Keratinocyte (primary cell): ENCODE results near the gene FSTL3. TPM values are rescaled to one million over a fixed set of nuclear protein-coding genes. Genes with fewer than 3 reads are reported as not detected.

Experiments used
- DNase-seq: peaks from one replicate; pipeline ENCODE4 v3.0.0-alpha.2; 2011; ENCODE audit warnings: low read depth, missing footprints, low spot score
- FAIRE-seq: peaks from 2 replicates; lab custom pipeline; 2011; peaks lifted over from hg19 to GRCh38; lab: Jason Lieb, UNC
- H2AFZ ChIP-seq: 2 replicates; pipeline ENCODE4 v1.6.0; 2012; ENCODE audit warnings: low read length, control low read depth, inconsistent platforms; ENCODE audit not compliant: control insufficient read depth
- H3K27ac ChIP-seq: 2 replicates; pipeline ENCODE4 v1.5.1; 2011; ENCODE audit warnings: low read length; ENCODE audit not compliant: control insufficient read depth, insufficient read depth
- H3K27me3 ChIP-seq: 3 replicates; pipeline ENCODE4 v1.6.0; 2011; ENCODE audit warnings: low read length; ENCODE audit not compliant: control insufficient read depth, insufficient read depth; ENCODE audit errors: extremely low read depth
- H3K36me3 ChIP-seq, 2 experiments: 2 replicates in 1 of 2; 3 replicates in 1 of 2; pipeline ENCODE4 v1.5.1; 2011; ENCODE audit warnings: low read length in 2 of 2, mild to moderate bottlenecking in 1 of 2; ENCODE audit not compliant: control insufficient read depth in 2 of 2, insufficient read depth in 2 of 2; ENCODE audit errors: extremely low read depth in 1 of 2
- H3K4me1 ChIP-seq: 3 replicates; pipeline ENCODE4 v1.5.1; 2011; ENCODE audit warnings: low read length; ENCODE audit not compliant: control insufficient read depth, insufficient read depth; ENCODE audit errors: extremely low read depth
- H3K4me2 ChIP-seq: 3 replicates; pipeline ENCODE4 v1.6.0; 2011; ENCODE audit warnings: low read depth, low read length; ENCODE audit not compliant: control insufficient read depth, insufficient read depth; ENCODE audit errors: extremely low read depth
- H3K4me3 ChIP-seq, 3 experiments: fragments of 200-600 bp in 1 of 3; sonication (generic) in 1 of 3; 2 replicates in 2 of 3; 3 replicates in 1 of 3; pipeline ENCODE4 v1.5.1; 2011 to 2016; ENCODE audit warnings: low read length in 3 of 3, mild to moderate bottlenecking in 3 of 3, control low read depth in 2 of 3, inconsistent platforms in 1 of 3, low read depth in 1 of 3, mixed read lengths in 1 of 3, mixed run types in 1 of 3, moderate library complexity in 1 of 3; ENCODE audit not compliant: control insufficient read depth in 2 of 3, insufficient read depth in 2 of 3; ENCODE audit errors: extremely low read depth in 1 of 3
- H3K79me2 ChIP-seq: 2 replicates; pipeline ENCODE4 v1.6.0; 2012; ENCODE audit warnings: low read length; ENCODE audit not compliant: control insufficient read depth, insufficient read depth
- H3K9ac ChIP-seq: 3 replicates; pipeline ENCODE4 v1.6.0; 2011; ENCODE audit warnings: low read length; ENCODE audit not compliant: control insufficient read depth, insufficient read depth; ENCODE audit errors: extremely low read depth
- H3K9me1 ChIP-seq: 3 replicates; pipeline ENCODE4 v1.6.0; 2011; ENCODE audit warnings: low read length; ENCODE audit not compliant: control insufficient read depth, insufficient read depth; ENCODE audit errors: extremely low read depth
- H3K9me3 ChIP-seq: 2 replicates; pipeline ENCODE4 v1.5.1; 2012; ENCODE audit warnings: low read depth, low read length; ENCODE audit not compliant: control insufficient read depth
- H4K20me1 ChIP-seq: 3 replicates; pipeline ENCODE4 v1.6.0; 2011; ENCODE audit warnings: low read length; ENCODE audit not compliant: control insufficient read depth, insufficient read depth; ENCODE audit errors: extremely low read depth
- EZH2 ChIP-seq: IDR thresholded peaks from one replicate; pipeline ENCODE4 v1.6.1; 2012; ENCODE audit warnings: inconsistent platforms, mild to moderate bottlenecking, low read length, moderate library complexity
- dilution Hi-C: fragments of 300-500 bp; cut with MboI; formaldehyde crosslinking; loops from one replicate; pipeline ENCODE4 v1.7.0; 2020; ENCODE audit warnings: low sequenced_read_pairs; ENCODE audit not compliant: extremely low pct_ligation_motif_present
- polyA plus RNA-seq, 5 experiments: library from polyadenylated mRNA; depleted of rRNA in 3 of 5; stranded (reverse) in 3 of 5; stranded (forward) in 1 of 5; unstranded in 1 of 5; fragments of >200 nt; gene quantifications; 1 replicate in 1 of 5; 2 replicates in 3 of 5; 3 replicates in 1 of 5; pipeline versions ENCODE4 v1.2.1 to v1.2.3, GENCODE V29; 2011 to 2012; ENCODE audit warnings: missing spikeins in 2 of 5, low read depth in 1 of 5, low replicate concordance in 1 of 5
- TF ChIP-seq, protein P1 (sequence below), 3 experiments: IDR thresholded peaks in 1 of 3; conservative IDR thresholded peaks in 1 of 3; optimal IDR thresholded peaks in 1 of 3; 2 replicates in 2 of 3; 3 replicates in 1 of 3; pipeline versions ENCODE3 to v1.5.1; 2011; ENCODE audit warnings: low read length in 3 of 3, mild to moderate bottlenecking in 3 of 3, moderate library complexity in 2 of 3, control low read depth in 1 of 3, inconsistent platforms in 1 of 3; ENCODE audit not compliant: insufficient read depth in 2 of 3; ENCODE audit errors: extremely low read depth in 1 of 3

The FSTL3 gene
- polyA plus RNA-seq, 1 donor (not counting 4 experiments of a cell fraction or from before 2014, with no cell fraction given) = 54.4 TPM

DNA sequence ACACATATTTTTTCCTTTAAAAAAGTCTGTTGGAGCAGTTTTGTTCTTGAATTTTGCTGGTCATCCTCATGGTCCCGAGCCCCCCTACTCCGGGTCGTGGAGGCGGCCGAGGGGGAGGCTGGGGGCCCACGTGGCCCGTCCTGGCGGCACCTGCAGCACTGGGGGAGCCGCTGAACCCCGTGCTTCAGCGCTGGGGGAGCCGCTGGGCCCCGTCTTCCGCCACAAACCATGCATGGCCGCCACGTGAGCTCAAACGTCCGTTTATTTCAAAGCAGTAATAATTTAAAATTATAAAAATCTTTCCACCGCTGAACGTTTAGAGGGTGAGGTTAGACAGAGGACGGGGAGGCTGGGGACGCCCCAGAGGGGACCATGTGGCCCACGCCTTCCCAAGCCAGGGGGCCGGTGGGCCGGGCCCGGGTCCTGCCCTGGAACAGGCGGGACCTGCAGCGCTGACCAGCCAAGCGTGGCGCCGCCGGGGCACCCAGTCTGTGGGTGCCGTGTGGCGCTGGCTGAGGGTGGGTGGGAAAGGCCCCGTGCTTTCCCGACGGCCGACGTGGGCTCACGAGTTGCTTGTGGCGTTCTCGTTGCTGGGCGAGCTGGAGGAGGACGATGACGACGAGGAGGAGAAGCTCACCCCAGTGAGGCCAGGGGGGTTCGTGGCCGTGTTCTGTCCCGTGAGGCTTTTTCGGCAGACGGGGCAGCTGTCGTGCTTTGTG is 28.5 kb upstream of the FSTL3 start:
- H3K36me3 ChIP-seq = peaks cover 19 to 28% of the 10 kb centered on the region in 2 experiments
- H2AFZ ChIP-seq = no peak overlapping the region
- dilution Hi-C loops = no loop called here
- H3K27me3 ChIP-seq = no peaks in the 10 kb centered on the region
- H3K9me3 ChIP-seq = no peaks in the 10 kb centered on the region
- H3K27ac ChIP-seq = no peak overlapping the region
- H3K4me2 ChIP-seq = no peak overlapping the region
- no peak overlapping the region for H3K4me3 ChIP-seq
- TF ChIP-seq EZH2 = no peak
- TF ChIP-seq, protein P1, sequence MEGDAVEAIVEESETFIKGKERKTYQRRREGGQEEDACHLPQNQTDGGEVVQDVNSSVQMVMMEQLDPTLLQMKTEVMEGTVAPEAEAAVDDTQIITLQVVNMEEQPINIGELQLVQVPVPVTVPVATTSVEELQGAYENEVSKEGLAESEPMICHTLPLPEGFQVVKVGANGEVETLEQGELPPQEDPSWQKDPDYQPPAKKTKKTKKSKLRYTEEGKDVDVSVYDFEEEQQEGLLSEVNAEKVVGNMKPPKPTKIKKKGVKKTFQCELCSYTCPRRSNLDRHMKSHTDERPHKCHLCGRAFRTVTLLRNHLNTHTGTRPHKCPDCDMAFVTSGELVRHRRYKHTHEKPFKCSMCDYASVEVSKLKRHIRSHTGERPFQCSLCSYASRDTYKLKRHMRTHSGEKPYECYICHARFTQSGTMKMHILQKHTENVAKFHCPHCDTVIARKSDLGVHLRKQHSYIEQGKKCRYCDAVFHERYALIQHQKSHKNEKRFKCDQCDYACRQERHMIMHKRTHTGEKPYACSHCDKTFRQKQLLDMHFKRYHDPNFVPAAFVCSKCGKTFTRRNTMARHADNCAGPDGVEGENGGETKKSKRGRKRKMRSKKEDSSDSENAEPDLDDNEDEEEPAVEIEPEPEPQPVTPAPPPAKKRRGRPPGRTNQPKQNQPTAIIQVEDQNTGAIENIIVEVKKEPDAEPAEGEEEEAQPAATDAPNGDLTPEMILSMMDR (optimal IDR thresholded peaks at IDR 0.05 in 1 of 3, IDR thresholded peaks at IDR 0.05 in 1 of 3, conservative IDR thresholded peaks at IDR 0.05 in 1 of 3; ENCODE audit: extremely low read depth in 1 of 3, insufficient read depth in 2 of 3, low read length in 3 of 3) = no peak
- H3K9me1 ChIP-seq = no peaks in the 10 kb centered on the region
- no peak overlapping the region for H3K9ac ChIP-seq
- no peak for FAIRE-seq
- no peaks in the 10 kb centered on the region for H3K4me1 ChIP-seq
- no peak for DNase-seq
- H3K79me2 ChIP-seq = peaks cover 28% of the 10 kb centered on the region
- peaks cover 11% of the 10 kb centered on the region for H4K20me1 ChIP-seq

DNA sequence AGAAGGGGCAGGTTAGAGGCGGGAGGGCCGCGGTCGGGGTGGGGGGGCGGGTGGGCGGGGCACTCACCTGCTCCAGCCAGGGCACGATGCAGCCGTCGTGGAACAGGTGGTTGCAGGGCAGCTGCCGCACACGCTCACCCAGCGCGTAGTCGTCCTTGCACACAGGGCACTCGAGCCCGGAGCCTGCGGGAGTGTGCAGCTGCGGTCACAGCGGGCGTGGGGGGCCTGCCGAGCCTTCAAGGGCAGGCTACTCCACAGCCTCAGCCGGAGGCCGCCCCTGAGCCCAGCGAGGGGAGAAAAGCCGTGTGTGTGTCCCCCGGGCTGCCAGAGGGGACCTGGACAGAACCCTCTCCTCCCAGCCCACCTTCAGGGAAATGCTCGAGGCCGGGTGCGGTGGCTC is 27.9 kb upstream of the FSTL3 start:
- Histone ChIP-seq H3K9me1 (no peaks in the 10 kb centered on the region), H3K27ac (no peak overlapping the region), H3K4me1 (no peaks in the 10 kb centered on the region), H3K4me2 (no peak overlapping the region), H4K20me1 (peaks cover 17% of the 10 kb centered on the region), H3K27me3 (no peaks in the 10 kb centered on the region), H3K4me3 (no peak overlapping the region), H3K9me3 (no peaks in the 10 kb centered on the region), H3K9ac (no peak overlapping the region), H3K36me3 (peaks cover 25 to 29% of the 10 kb centered on the region in 2 experiments), H3K79me2 (peaks cover 34% of the 10 kb centered on the region), H2AFZ (no peak overlapping the region)
- TF ChIP-seq, protein P1 (optimal IDR thresholded peaks at IDR 0.05 in 1 of 3, IDR thresholded peaks at IDR 0.05 in 1 of 3, conservative IDR thresholded peaks at IDR 0.05 in 1 of 3; ENCODE audit: extremely low read depth in 1 of 3, insufficient read depth in 2 of 3, low read length in 3 of 3) = no peak
- TF ChIP-seq EZH2 = no peak
- dilution Hi-C loops = no loop called here
- DNase-seq = no peak
- no peak for FAIRE-seq
